NCI-H82 treated with DMSO at 0.1 percent for 48 hours (cell line): ENCODE data around the gene NPAS2.

ENCODE experiments used
- DNase-seq: peaks from one replicate; lab custom pipeline; 2025; ENCODE audit not compliant: unreplicated experiment; lab: John Stamatoyannopoulos, UW

Gene NPAS2

GRCh38 chr2:100820523-100821254 is 750 bp downstream of the NPAS2 start:
- DNase-seq: no peak

GRCh38 chr2:100821255-100821910 is 1.4 kb downstream of the NPAS2 start:
- DNase-seq: no peak

GRCh38 chr2:100821911-100822265 is 1.9 kb downstream of the NPAS2 start:
- no peak for DNase-seq

GRCh38 chr2:100822587-100823248 is 2.8 kb downstream of the NPAS2 start:
- DNase-seq: no peak

- no peak for DNase-seq
Observed at GRCh38 chr2:100823665-100824438, 3.9 kb downstream of the NPAS2 start.

- DNase-seq: no peak
Observed at GRCh38 chr2:100824842-100825241, 4.9 kb downstream of the NPAS2 start.

- DNase-seq: no peak
Observed at GRCh38 chr2:100826494-100826893, 6.6 kb downstream of the NPAS2 start.

GRCh38 chr2:100831158-100831750 is 11.3 kb downstream of the NPAS2 start:
- no peak for DNase-seq

- no peak for DNase-seq
Observed at GRCh38 chr2:100831831-100832230, 11.9 kb downstream of the NPAS2 start.

GRCh38 chr2:100832885-100833284 is 12.9 kb downstream of the NPAS2 start:
- DNase-seq: no peak

GRCh38 chr2:100833331-100833730 is 13.4 kb downstream of the NPAS2 start:
- DNase-seq: no peak

GRCh38 chr2:100834221-100834620 is 14.3 kb downstream of the NPAS2 start:
- DNase-seq: no peak

- no peak for DNase-seq
Observed at GRCh38 chr2:100835006-100835659, 15.2 kb downstream of the NPAS2 start.

- DNase-seq: no peak
Observed at GRCh38 chr2:100840519-100840918, 20.6 kb downstream of the NPAS2 start.

- DNase-seq: no peak
Observed at GRCh38 chr2:100842241-100842922, 22.4 kb downstream of the NPAS2 start.

GRCh38 chr2:100844514-100844913 is 24.6 kb downstream of the NPAS2 start:
- DNase-seq: no peak

GRCh38 chr2:100845141-100845991 is 25.4 kb downstream of the NPAS2 start:
- no peak for DNase-seq

- no peak for DNase-seq
Observed at GRCh38 chr2:100846716-100847115, 26.8 kb downstream of the NPAS2 start.

GRCh38 chr2:100852447-100852846 is 32.5 kb downstream of the NPAS2 start:
- DNase-seq: no peak
